Endothelial cell of hepatic sinusoid (primary cell): Measurements from ENCODE around the gene OR11H7.
"Not testable (repeated sequence)": the region's sequence is repeated elsewhere in the genome, so short reads cannot be mapped to it uniquely, and the experiment has no call there.

Experiments
- in situ Hi-C: cut with HindIII; loops from 2 replicates; pipeline ENCODE4 v1.10.0; 2017; ENCODE audit warnings: low sequenced_read_pairs

The OR11H7 gene

GRCh38 chr14:20277409-20277808, 48.6 kb downstream of the OR11H7 start:
- in situ Hi-C loops: no loop called here

GRCh38 chr14:20278414-20278813, 49.6 kb downstream of the OR11H7 start:
- in situ Hi-C loops: no loop called here

- in situ Hi-C loops: not testable (repeated sequence)
Measured at GRCh38 chr14:20280265-20280664, 51.5 kb downstream of the OR11H7 start.
